Measurements from ENCODE around the gene B3GALT4.

B3GALT4 gene

GRCh38 chr6:33286946-33287914, 10.3 kb downstream of the B3GALT4 start:
- Histone ChIP-seq H4K20me1 (ENCODE audit: insufficient read depth, low read length, poor library complexity, severe bottlenecking) (no peaks in the 10 kb centered on the region), H3K9ac (ENCODE audit: low read depth, low read length, poor library complexity, severe bottlenecking) (peak overlapping the region; percentile 80), H3K36me3 (ENCODE audit: insufficient read depth, low read length) (peaks cover 17% of the 10 kb centered on the region; the same call in 1 of the 2 replicates), H3K9me3 (ENCODE audit: insufficient read depth, low read depth, low read length) (no peaks in the 10 kb centered on the region), H3K9me2 (replicated peaks; ENCODE audit: low read depth, low read length) (no peaks in the 10 kb centered on the region), H2AFZ (ENCODE audit: low read length) (no peak overlapping the region), H3K27me3 (ENCODE audit: insufficient read depth, low read length, poor library complexity, severe bottlenecking) (no peaks in the 10 kb centered on the region), H3K4me1 (ENCODE audit: insufficient read depth, low read length, poor library complexity, severe bottlenecking) (peaks cover 17% of the 10 kb centered on the region), H3K79me2 (ENCODE audit: insufficient read depth, low read length) (peaks cover 42% of the 10 kb centered on the region), H3K4me2 (ENCODE audit: low read depth, low read length, poor library complexity, severe bottlenecking) (peak overlapping the region; percentile 100), H3F3A (ENCODE audit: low read depth) (no peaks in the 10 kb centered on the region), H3K4me3 (ENCODE audit: low read length, poor library complexity, severe bottlenecking) (peak overlapping the region; percentile 81)
- no peak for TF ChIP-seq EZH2phosphoT487 (IDR thresholded peaks at IDR 0.05; ENCODE audit: borderline replicate concordance)
- no peak for TF ChIP-seq CTCF (conservative IDR thresholded peaks at IDR 0.05; ENCODE audit: low read length)

- Histone ChIP-seq H3K9ac (ENCODE audit: low read depth, low read length, poor library complexity, severe bottlenecking) (peak overlapping the region; percentile 80), H3K9me3 (ENCODE audit: insufficient read depth, low read depth, low read length) (no peaks in the 10 kb centered on the region), H3F3A (ENCODE audit: low read depth) (no peaks in the 10 kb centered on the region), H4K20me1 (ENCODE audit: insufficient read depth, low read length, poor library complexity, severe bottlenecking) (no peaks in the 10 kb centered on the region), H3K27me3 (ENCODE audit: insufficient read depth, low read length, poor library complexity, severe bottlenecking) (no peaks in the 10 kb centered on the region), H3K4me3 (ENCODE audit: low read length, poor library complexity, severe bottlenecking) (peak overlapping the region; percentile 81), H2AFZ (ENCODE audit: low read length) (peak overlapping the region; percentile 94), H3K36me3 (ENCODE audit: insufficient read depth, low read length) (peaks cover 17% of the 10 kb centered on the region; the same call in 1 of the 2 replicates), H3K4me2 (ENCODE audit: low read depth, low read length, poor library complexity, severe bottlenecking) (peak overlapping the region; percentile 100), H3K79me2 (ENCODE audit: insufficient read depth, low read length) (peaks cover 42% of the 10 kb centered on the region), H3K9me2 (replicated peaks; ENCODE audit: low read depth, low read length) (no peaks in the 10 kb centered on the region), H3K4me1 (ENCODE audit: insufficient read depth, low read length, poor library complexity, severe bottlenecking) (peaks cover 17% of the 10 kb centered on the region)
- TF ChIP-seq CTCF (conservative IDR thresholded peaks at IDR 0.05; ENCODE audit: low read length): no peak
- no peak for TF ChIP-seq EZH2phosphoT487 (IDR thresholded peaks at IDR 0.05; ENCODE audit: borderline replicate concordance)
Measured at GRCh38 chr6:33288141-33288920, 11.4 kb downstream of the B3GALT4 start.

GRCh38 chr6:33288921-33289783, 12.2 kb downstream of the B3GALT4 start, which contains the start of the genes PFDN6 and WDR46:
TSS of gene PFDN6 (plus strand) at chr6:33289601. CDS start at chr6:33289857, 256 bp downstream.
TSS of gene WDR46 (minus strand) at chr6:33289239. CDS start at chr6:33289170, 69 bp downstream.
- Histone ChIP-seq H3K4me1 (ENCODE audit: insufficient read depth, low read length, poor library complexity, severe bottlenecking) (peaks cover 17% of the 10 kb centered on the region), H3K9me2 (replicated peaks; ENCODE audit: low read depth, low read length) (no peaks in the 10 kb centered on the region), H3K27me3 (ENCODE audit: insufficient read depth, low read length, poor library complexity, severe bottlenecking) (no peaks in the 10 kb centered on the region), H3K4me3 (ENCODE audit: low read length, poor library complexity, severe bottlenecking) (peak within 1 kb of the TSS; percentile 81), H3K9ac (ENCODE audit: low read depth, low read length, poor library complexity, severe bottlenecking) (peak within 1 kb of the TSS; percentile 80), H3K79me2 (ENCODE audit: insufficient read depth, low read length) (peaks cover 42% of the 10 kb centered on the region), H3F3A (ENCODE audit: low read depth) (no peaks in the 10 kb centered on the region), H4K20me1 (ENCODE audit: insufficient read depth, low read length, poor library complexity, severe bottlenecking) (no peaks in the 10 kb centered on the region), H3K36me3 (ENCODE audit: insufficient read depth, low read length) (peaks cover 17% of the 10 kb centered on the region; the same call in 1 of the 2 replicates), H2AFZ (ENCODE audit: low read length) (peak within 1 kb of the TSS; percentile 94), H3K4me2 (ENCODE audit: low read depth, low read length, poor library complexity, severe bottlenecking) (peak within 1 kb of the TSS; percentile 100), H3K9me3 (ENCODE audit: insufficient read depth, low read depth, low read length) (no peaks in the 10 kb centered on the region)
- TF ChIP-seq CTCF (conservative IDR thresholded peaks at IDR 0.05; ENCODE audit: low read length) (no peak), EZH2phosphoT487 (IDR thresholded peaks at IDR 0.05; ENCODE audit: borderline replicate concordance) (no peak)
